SKM-1 (cell line): ENCODE measurements around the gene MBLAC1.
A peak's percentile ranks its signal among the peaks of the same experiment; 100 is the strongest.
"Not testable (repeated sequence)": the region's sequence is repeated elsewhere in the genome, so short reads cannot be mapped to it uniquely, and the experiment has no call there.

Experiments used
- DNase-seq: peaks from one replicate; lab custom pipeline; 2025; ENCODE audit not compliant: unreplicated experiment; lab: John Stamatoyannopoulos, UW

The MBLAC1 gene

GRCh38 chr7:100120733-100121036 is 6.1 kb upstream of the MBLAC1 start:
- no peak for DNase-seq

- DNase-seq: no peak
These were observed 4.7 kb upstream of the MBLAC1 start for GRCh38 chr7:100122067-100122466.

- no peak for DNase-seq
These were observed 4.2 kb upstream of the MBLAC1 start for GRCh38 chr7:100122568-100122967.

- no peak for DNase-seq
These were observed 2.2 kb upstream of the MBLAC1 start for GRCh38 chr7:100124301-100125230.

- DNase-seq: no peak
These were observed 382 bp upstream of the MBLAC1 start for GRCh38 chr7:100126239-100126930.

GRCh38 chr7:100127866-100128636 is 1.3 kb downstream of the MBLAC1 start:
- DNase-seq: no peak

- DNase-seq: no peak
These were observed 1.8 kb downstream of the MBLAC1 start for GRCh38 chr7:100128637-100128963.

- not testable (repeated sequence) for DNase-seq
These were observed 3.4 kb downstream of the MBLAC1 start for GRCh38 chr7:100130220-100130607.

GRCh38 chr7:100130608-100131453 is 4.1 kb downstream of the MBLAC1 start:
- DNase-seq: no peak

- DNase-seq: no peak
These were observed 5.4 kb downstream of the MBLAC1 start for GRCh38 chr7:100132126-100132525.

GRCh38 chr7:100132697-100133151 is 6.0 kb downstream of the MBLAC1 start:
- DNase-seq: peak; percentile 68

- no peak for DNase-seq
These were observed 11.3 kb downstream of the MBLAC1 start for GRCh38 chr7:100137851-100138760.

- DNase-seq: peak; percentile 24
These were observed 14.8 kb downstream of the MBLAC1 start for GRCh38 chr7:100141555-100141949.

- no peak for DNase-seq
These were observed 15.7 kb downstream of the MBLAC1 start for GRCh38 chr7:100142461-100142860.

- not testable (repeated sequence) for DNase-seq
These were observed 19.6 kb downstream of the MBLAC1 start for GRCh38 chr7:100146350-100146749.

- no peak for DNase-seq
These were observed 20.5 kb downstream of the MBLAC1 start for GRCh38 chr7:100147278-100147677.

- no peak for DNase-seq
These were observed 21.4 kb downstream of the MBLAC1 start for GRCh38 chr7:100148225-100148558.

GRCh38 chr7:100148559-100149328 is 22.0 kb downstream of the MBLAC1 start, which contains the start of gene LAMTOR4:
Gene LAMTOR4 (plus strand): TSS chr7:100148918. CDS start chr7:100148973, 55 bp downstream.
- peak; percentile 99 for DNase-seq

GRCh38 chr7:100152404-100152803 is 25.6 kb downstream of the MBLAC1 start:
- peak; percentile 89 for DNase-seq
